A549 (cell line): ENCODE measurements around the gene ADGRA3. TPM values are rescaled to one million over a fixed set of nuclear protein-coding genes. Genes with fewer than 3 reads are reported as not detected.
A peak's percentile ranks its signal among the peaks of the same experiment; 100 is the strongest.

Experiments
- ATAC-seq, 2 experiments: fragments of 200-7000 bp in 1 of 2; fragments of >200 bp in 1 of 2; cut with Nextera tagmentation in 1 of 2; cut with Tn5 transposase in 1 of 2; 3 replicates each; pipeline versions ENCODE4 v1.8.0 to v1.9.1; 2018 to 2020; ENCODE audit warnings: mild to moderate bottlenecking in 1 of 2, moderate library complexity in 1 of 2
- CTCF ChIA-PET: fragments of 300-600 bp; sonication (Branson Sonifier 250); formaldehyde crosslinking; extraction: SDS; loops from one replicate; lab custom pipeline; 2021; ENCODE audit warnings: antibody characterized with exemption, inconsistent platforms; lab: Yijun Ruan, JAX
- POLR2A ChIA-PET: fragments of 350-600 bp; formaldehyde crosslinking; extraction: SDS; loops from one replicate; lab custom pipeline; 2021; ENCODE audit warnings: antibody characterized with exemption, inconsistent platforms; lab: Yijun Ruan, JAX
- DNase-seq, 2 experiments: peaks; one replicate each; pipeline versions ENCODE4 v3.0.0 to v3.0.0-alpha.2; 2011 to 2016; ENCODE audit warnings: low read depth in 1 of 2, low spot score in 1 of 2
- FAIRE-seq: peaks from 2 replicates; lab custom pipeline; 2011; peaks lifted over from hg19 to GRCh38; lab: Jason Lieb, UNC
- H3K27ac ChIP-seq, 2 experiments: fragments of >200 bp; sonication (Bioruptor Twin); formaldehyde crosslinking; 3 replicates each; pipeline ENCODE4 v1.5.1; 2016 to 2017
- H3K4me1 ChIP-seq: fragments of >200 bp; sonication (Bioruptor Twin); formaldehyde crosslinking; 3 replicates; pipeline ENCODE4 v1.6.1; 2016
- H3K4me2 ChIP-seq: fragments of >200 bp; sonication (Bioruptor Twin); formaldehyde crosslinking; 3 replicates; pipeline ENCODE4 v1.6.1; 2016
- H3K4me3 ChIP-seq: fragments of >200 bp; sonication (Bioruptor Twin); formaldehyde crosslinking; 3 replicates; pipeline ENCODE4 v1.5.1; 2016
- H3K9me3 ChIP-seq: fragments of >200 bp; sonication (Bioruptor Twin); formaldehyde crosslinking; 3 replicates; pipeline ENCODE4 v1.6.1; 2016
- ATOH8 ChIP-seq: fragments of 250-450 bp; sonication (Bioruptor Pico); IDR thresholded peaks from 2 replicates; pipeline ENCODE4 v1.5.0; 2020; ENCODE audit warnings: low read depth, mild to moderate bottlenecking, moderate library complexity
- CEBPB ChIP-seq, 2 experiments: fragments of >200 bp in 1 of 2; sonication (Bioruptor Twin) in 1 of 2; formaldehyde crosslinking in 1 of 2; IDR thresholded peaks; 2 replicates each; pipeline ENCODE4 v1.6.1; 2012 to 2016
- EHMT2 ChIP-seq: fragments of 200-600 bp; sonication (generic); IDR thresholded peaks from 2 replicates; pipeline ENCODE4 v1.6.1; 2016; ENCODE audit warnings: antibody characterized with exemption, low read depth, mild to moderate bottlenecking, moderate library complexity
- ESRRA ChIP-seq: fragments of 150-350 bp; IDR thresholded peaks from 2 replicates; pipeline ENCODE4 v1.6.1; 2014; ENCODE audit warnings: mild to moderate bottlenecking, low read length, borderline replicate concordance
- FOXS1 ChIP-seq: fragments of 250-450 bp; sonication (Bioruptor Pico); IDR thresholded peaks from 2 replicates; pipeline ENCODE4 v1.5.0; 2020; ENCODE audit warnings: mild to moderate bottlenecking, moderate library complexity
- GATA3 ChIP-seq: IDR thresholded peaks from 2 replicates; pipeline ENCODE4 v1.6.1; 2012; ENCODE audit warnings: borderline replicate concordance
- HES2 ChIP-seq: fragments of >200 bp; sonication (Bioruptor Twin); formaldehyde crosslinking; IDR thresholded peaks from 2 replicates; pipeline ENCODE4 v1.6.1; 2016
- HMGXB4 ChIP-seq: fragments of 250-450 bp; sonication (Bioruptor Pico); IDR thresholded peaks from 2 replicates; pipeline ENCODE4 v1.5.0; 2021; ENCODE audit warnings: mild to moderate bottlenecking, moderate library complexity, borderline replicate concordance
- HOXA7 ChIP-seq: fragments of 250-450 bp; sonication (Bioruptor Pico); IDR thresholded peaks from 2 replicates; pipeline ENCODE4 v1.5.0; 2020; ENCODE audit warnings: mild to moderate bottlenecking, moderate library complexity
- HOXB13 ChIP-seq: fragments of 250-450 bp; sonication (Bioruptor Pico); IDR thresholded peaks from 2 replicates; pipeline ENCODE4 v1.5.0; 2020; ENCODE audit warnings: low read depth, mild to moderate bottlenecking, moderate library complexity
- JUNB ChIP-seq: fragments of >200 bp; sonication (Bioruptor Twin); formaldehyde crosslinking; IDR thresholded peaks from 2 replicates; pipeline ENCODE4 v1.6.1; 2016
- KDM1A ChIP-seq: fragments of 200-600 bp; sonication (generic); IDR thresholded peaks from 2 replicates; pipeline ENCODE4 v1.6.1; 2016; ENCODE audit warnings: low read depth, mild to moderate bottlenecking
- MAZ ChIP-seq: fragments of 150-350 bp; IDR thresholded peaks from 2 replicates; pipeline ENCODE4 v1.6.1; 2014; ENCODE audit warnings: antibody characterized with exemption, low read depth, low read length, borderline replicate concordance
- MYC ChIP-seq: IDR thresholded peaks from 2 replicates; pipeline ENCODE4 v1.6.1; 2012; ENCODE audit warnings: mild to moderate bottlenecking, inconsistent platforms, low read length, improper control_type of control experiment, borderline replicate concordance
- NPAS2 ChIP-seq: fragments of 250-450 bp; sonication (Bioruptor Pico); IDR thresholded peaks from 2 replicates; pipeline ENCODE4 v1.8.0; 2022; ENCODE audit warnings: mild to moderate bottlenecking, moderate library complexity, borderline replicate concordance
- POLR2A ChIP-seq: IDR thresholded peaks from 2 replicates; pipeline ENCODE4 v1.6.1; 2012; ENCODE audit warnings: mild to moderate bottlenecking, low read length
- RAD21 ChIP-seq, 2 experiments: fragments of >200 bp in 1 of 2; sonication (Bioruptor Twin) in 1 of 2; formaldehyde crosslinking in 1 of 2; IDR thresholded peaks in 1 of 2; conservative IDR thresholded peaks in 1 of 2; 2 replicates in 1 of 2; 3 replicates in 1 of 2; pipeline ENCODE4 v1.6.1; 2012 to 2018; ENCODE audit warnings: inconsistent platforms in 1 of 2
- RARB ChIP-seq: fragments of 250-450 bp; sonication (Bioruptor Pico); IDR thresholded peaks from 2 replicates; pipeline ENCODE4 v1.8.0; 2021; ENCODE audit warnings: mild to moderate bottlenecking, moderate library complexity
- RFX5 ChIP-seq: fragments of 450-650 bp; IDR thresholded peaks from 2 replicates; pipeline ENCODE4 v1.7.1; 2014; ENCODE audit warnings: antibody characterized with exemption, mild to moderate bottlenecking, moderate library complexity
- SMC3 ChIP-seq: fragments of >200 bp; sonication (Bioruptor Twin); formaldehyde crosslinking; IDR thresholded peaks from 3 replicates; pipeline ENCODE4 v1.6.1; 2018; ENCODE audit warnings: inconsistent platforms
- SREBF2 ChIP-seq: fragments of 450-650 bp; IDR thresholded peaks from 2 replicates; pipeline ENCODE4 v1.6.1; 2014; ENCODE audit warnings: mild to moderate bottlenecking, moderate library complexity
- USF2 ChIP-seq: fragments of 450-650 bp; IDR thresholded peaks from 2 replicates; pipeline ENCODE4 v1.6.1; 2014; ENCODE audit warnings: antibody characterized with exemption
- ZFP36 ChIP-seq: fragments of 450-650 bp; IDR thresholded peaks from 2 replicates; pipeline ENCODE4 v1.6.1; 2014; ENCODE audit warnings: borderline replicate concordance; ENCODE audit not compliant: partially characterized antibody
- ZNF302 ChIP-seq: fragments of 250-450 bp; sonication (Bioruptor Pico); IDR thresholded peaks from 2 replicates; pipeline ENCODE4 v1.9.0; 2021; ENCODE audit warnings: inconsistent platforms, mild to moderate bottlenecking, moderate library complexity
- ZSCAN20 ChIP-seq: fragments of 250-450 bp; sonication (Bioruptor Pico); IDR thresholded peaks from 2 replicates; pipeline ENCODE4 v1.8.0; 2022; ENCODE audit warnings: mild to moderate bottlenecking, moderate library complexity
- WGBS: methylation state at CpG from one replicate; pipeline ENCODE4 v1.1.6; 2017; ENCODE audit errors: missing lambda C conversion rate; 5-methylcytosine and 5-hydroxymethylcytosine counted together
- polyA plus RNA-seq, 4 experiments: library from polyadenylated mRNA; depleted of rRNA in 3 of 4; stranded (reverse); fragments of >200 nt; fragmentation: RNase III in 1 of 4; extraction: RNeasy Plus Mini Kit Qiagen cat#74134 plus additional on column Dnase treatment in 1 of 4; gene quantifications; 2 replicates in 3 of 4; 3 replicates in 1 of 4; pipeline ENCODE4 v1.2.3, GENCODE V29; 2011 to 2017
- TF ChIP-seq, protein P1 (sequence below): fragments of 200-600 bp; sonication (generic); IDR thresholded peaks from 2 replicates; pipeline ENCODE4 v1.6.1; 2016; ENCODE audit warnings: antibody characterized with exemption, mild to moderate bottlenecking, moderate library complexity

Gene ADGRA3
- polyA plus RNA-seq, 2 of the 4 experiments (the other 2 are of a cell fraction): 18.2 to 20.0 TPM

DNA sequence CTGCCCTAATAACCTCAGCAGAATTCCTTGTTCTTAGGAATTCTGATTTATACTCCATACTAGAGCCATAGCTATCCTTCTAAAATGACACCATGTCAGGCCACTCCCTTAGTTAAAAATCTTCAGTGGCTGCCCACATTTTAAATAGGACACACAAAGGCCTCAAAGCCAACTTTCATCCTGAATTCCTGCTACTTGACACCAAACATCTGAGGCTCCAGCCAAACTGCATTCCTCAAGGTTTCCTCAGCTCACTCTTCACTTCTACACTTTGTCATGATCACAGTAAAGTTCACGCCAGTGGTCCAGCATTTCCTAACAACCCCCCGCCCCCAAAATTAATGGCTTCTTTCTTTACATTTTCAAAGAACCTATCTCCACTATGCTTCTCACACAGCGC is 124.3 kb downstream of the ADGRA3 start:
- TF ChIP-seq ESRRA: no peak
- TF ChIP-seq CEBPB (IDR thresholded peaks at IDR 0.05): no peak
- no peak for TF ChIP-seq RFX5
- TF ChIP-seq GATA3: no peak
- no peak for TF ChIP-seq JUNB
- no peak for TF ChIP-seq HMGXB4 (CRISPR knock-in tag)
- no peak for TF ChIP-seq RARB (CRISPR knock-in tag)
- TF ChIP-seq FOXS1: no peak
- DNase-seq (no peak), FAIRE-seq (no peak), ATAC-seq (no peak)
- CTCF ChIA-PET: interaction anchor here (6.0 kb wide), 1 partner anchor 603 kb away, joined by 88 read pairs; no protein-coding TSS in a partner anchor
- WGBS: 100% methylated on average over 3 of the region's 3 CpGs
- POLR2A ChIA-PET: no interaction called here
- Histone ChIP-seq H3K9me3 (no peaks in the 10 kb centered on the region), H3K27ac (no peak overlapping the region), H3K4me3 (no peak overlapping the region), H3K4me1 (no peaks in the 10 kb centered on the region), H3K4me2 (no peak overlapping the region)

GRCh38 chr4:22389240-22389870 is 126.5 kb downstream of the ADGRA3 start:
- POLR2A ChIA-PET: no interaction called here
- no peaks in the 10 kb centered on the region for H3K9me3 ChIP-seq
- peaks cover 10% of the 10 kb centered on the region; the same call in 2 of the 3 replicates for H3K4me1 ChIP-seq
- FAIRE-seq (no peak), ATAC-seq (peak; percentile 83 to 86), DNase-seq (peak; percentile 7 to 66)
- 33% methylated on average over 3 of the region's 3 CpGs for WGBS
- no peak overlapping the region for H3K4me3 ChIP-seq
- CTCF ChIA-PET: interaction anchor here (0.6 to 6.0 kb wide), 25 partner anchors 8 to 1643 kb away, joined by 3 to 88 read pairs (median 4); partner anchors contain the start of gene GBA3
- H3K27ac ChIP-seq: no peak overlapping the region
- H3K4me2 ChIP-seq: no peak overlapping the region
- TF ChIP-seq ZNF302 (CRISPR knock-in tag): no peak
- no peak for TF ChIP-seq RARB (CRISPR knock-in tag)
- no peak for TF ChIP-seq ZSCAN20 (CRISPR knock-in tag)
- TF ChIP-seq SREBF2: no peak
- no peak for TF ChIP-seq JUNB
- TF ChIP-seq EHMT2: no peak
- peak; percentile 73 for TF ChIP-seq SMC3
- TF ChIP-seq POLR2A: no peak
- no peak for TF ChIP-seq ZFP36
- TF ChIP-seq ATOH8: no peak
- TF ChIP-seq MAZ: no peak
- TF ChIP-seq, protein P1, sequence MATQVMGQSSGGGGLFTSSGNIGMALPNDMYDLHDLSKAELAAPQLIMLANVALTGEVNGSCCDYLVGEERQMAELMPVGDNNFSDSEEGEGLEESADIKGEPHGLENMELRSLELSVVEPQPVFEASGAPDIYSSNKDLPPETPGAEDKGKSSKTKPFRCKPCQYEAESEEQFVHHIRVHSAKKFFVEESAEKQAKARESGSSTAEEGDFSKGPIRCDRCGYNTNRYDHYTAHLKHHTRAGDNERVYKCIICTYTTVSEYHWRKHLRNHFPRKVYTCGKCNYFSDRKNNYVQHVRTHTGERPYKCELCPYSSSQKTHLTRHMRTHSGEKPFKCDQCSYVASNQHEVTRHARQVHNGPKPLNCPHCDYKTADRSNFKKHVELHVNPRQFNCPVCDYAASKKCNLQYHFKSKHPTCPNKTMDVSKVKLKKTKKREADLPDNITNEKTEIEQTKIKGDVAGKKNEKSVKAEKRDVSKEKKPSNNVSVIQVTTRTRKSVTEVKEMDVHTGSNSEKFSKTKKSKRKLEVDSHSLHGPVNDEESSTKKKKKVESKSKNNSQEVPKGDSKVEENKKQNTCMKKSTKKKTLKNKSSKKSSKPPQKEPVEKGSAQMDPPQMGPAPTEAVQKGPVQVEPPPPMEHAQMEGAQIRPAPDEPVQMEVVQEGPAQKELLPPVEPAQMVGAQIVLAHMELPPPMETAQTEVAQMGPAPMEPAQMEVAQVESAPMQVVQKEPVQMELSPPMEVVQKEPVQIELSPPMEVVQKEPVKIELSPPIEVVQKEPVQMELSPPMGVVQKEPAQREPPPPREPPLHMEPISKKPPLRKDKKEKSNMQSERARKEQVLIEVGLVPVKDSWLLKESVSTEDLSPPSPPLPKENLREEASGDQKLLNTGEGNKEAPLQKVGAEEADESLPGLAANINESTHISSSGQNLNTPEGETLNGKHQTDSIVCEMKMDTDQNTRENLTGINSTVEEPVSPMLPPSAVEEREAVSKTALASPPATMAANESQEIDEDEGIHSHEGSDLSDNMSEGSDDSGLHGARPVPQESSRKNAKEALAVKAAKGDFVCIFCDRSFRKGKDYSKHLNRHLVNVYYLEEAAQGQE: no peak
- TF ChIP-seq HOXB13: no peak
- TF ChIP-seq HOXA7 (CRISPR knock-in tag): no peak
- TF ChIP-seq CEBPB (IDR thresholded peaks at IDR 0.05): no peak
- no peak for TF ChIP-seq MYC
- TF ChIP-seq HES2: no peak
- TF ChIP-seq NPAS2 (CRISPR knock-in tag): no peak
- peak; percentile 74 to 75 for TF ChIP-seq RAD21 (conservative IDR thresholded peaks at IDR 0.05 in 1 of 2, IDR thresholded peaks at IDR 0.05 in 1 of 2)
- TF ChIP-seq HMGXB4 (CRISPR knock-in tag): no peak
- no peak for TF ChIP-seq KDM1A
- no peak for TF ChIP-seq USF2
